ENCODE measurements around the gene LHX6.

The LHX6 gene

GRCh38 chr9:122190597-122191381 is 38.0 kb downstream of the LHX6 start:
- no peak for DNase-seq

GRCh38 chr9:122188369-122188768 is 40.4 kb downstream of the LHX6 start:
- DNase-seq = no peak

- no peak for DNase-seq
These were observed 41.8 kb downstream of the LHX6 start for GRCh38 chr9:122186777-122187470.

- DNase-seq = no peak
These were observed 42.5 kb downstream of the LHX6 start for GRCh38 chr9:122186301-122186700.

GRCh38 chr9:122184551-122184950 is 44.2 kb downstream of the LHX6 start:
- DNase-seq = no peak

- DNase-seq = no peak
These were observed 45.3 kb downstream of the LHX6 start for GRCh38 chr9:122183501-122183900.

GRCh38 chr9:122180633-122181032 is 48.1 kb downstream of the LHX6 start:
- no peak for DNase-seq

GRCh38 chr9:122179690-122180074 is 49.1 kb downstream of the LHX6 start:
- no peak for DNase-seq

- no peak for DNase-seq
These were observed 49.6 kb downstream of the LHX6 start for GRCh38 chr9:122179054-122179689.

- no peak for DNase-seq
These were observed 51.8 kb downstream of the LHX6 start for GRCh38 chr9:122176916-122177315.

- no peak for DNase-seq
These were observed 55.1 kb downstream of the LHX6 start for GRCh38 chr9:122173670-122174069.

- no peak for DNase-seq
These were observed 56.6 kb downstream of the LHX6 start for GRCh38 chr9:122172131-122172530.

GRCh38 chr9:122168356-122168755 is 60.4 kb downstream of the LHX6 start:
- DNase-seq = no peak

- no peak for DNase-seq
These were observed 64.5 kb downstream of the LHX6 start for GRCh38 chr9:122164286-122164685.

- no peak for DNase-seq
These were observed 66.3 kb downstream of the LHX6 start for GRCh38 chr9:122162415-122162814.

- DNase-seq = no peak
These were observed 68.9 kb downstream of the LHX6 start for GRCh38 chr9:122159925-122160246.

GRCh38 chr9:122159026-122159924 is 69.5 kb downstream of the LHX6 start, which contains the start of the genes MORN5 and NDUFA8:
TSS of gene MORN5 (plus strand) at chr9:122159908. CDS start at chr9:122159973, 65 bp downstream.
TSS of gene NDUFA8 (minus strand) at chr9:122159779. CDS start at chr9:122159677, 102 bp downstream.
- DNase-seq = peak; percentile 92

- peak; percentile 7 for DNase-seq
These were observed 70.6 kb downstream of the LHX6 start for GRCh38 chr9:122158202-122158601.

GRCh38 chr9:122155796-122156195 is 73.0 kb downstream of the LHX6 start:
- no peak for DNase-seq
